Common myeloid progenitor, CD34-positive (primary cell): ENCODE data around the gene HELZ.

ENCODE experiments used
- CTCF ChIA-PET: fragments of 350-600 bp; sonication (Branson Sonifier 250); formaldehyde crosslinking; loops from one replicate; lab custom pipeline; 2021; ENCODE audit warnings: antibody characterized with exemption; lab: Charles Lee
- POLR2A ChIA-PET: fragments of 350-600 bp; sonication (Branson Sonifier 250); formaldehyde crosslinking; loops from one replicate; lab custom pipeline; 2021; ENCODE audit warnings: antibody characterized with exemption; lab: Charles Lee
- DNase-seq, 3 donors: peaks; one replicate each; pipeline versions ENCODE4 v3.0.0 to v3.0.0-alpha.2; 2013
- H3K27ac ChIP-seq, 2 experiments: 1 replicate in 1 of 2; 2 replicates in 1 of 2; pipeline ENCODE4 v1.7.0; 2013; ENCODE audit warnings: inconsistent platforms in 2 of 2, low read length in 2 of 2, mild to moderate bottlenecking in 2 of 2, low read depth in 1 of 2, moderate library complexity in 1 of 2; ENCODE audit not compliant: severe bottlenecking in 2 of 2, insufficient read depth in 1 of 2, poor library complexity in 1 of 2
- H3K27me3 ChIP-seq, 5 experiments: replicated peaks in 2 of 5; 1 replicate in 3 of 5; 2 replicates in 2 of 5; pipeline versions ENCODE4 v1.6.1 to v1.7.0; 2013; ENCODE audit warnings: low read length in 4 of 5, mild to moderate bottlenecking in 2 of 5, moderate library complexity in 2 of 5, inconsistent platforms in 1 of 5; ENCODE audit not compliant: insufficient read depth in 5 of 5, control insufficient read depth in 4 of 5
- H3K36me3 ChIP-seq, 4 experiments: 1 replicate in 2 of 4; 2 replicates in 2 of 4; pipeline versions ENCODE4 v1.6.1 to v1.7.0; 2013; ENCODE audit warnings: low read length in 3 of 4, control low read depth in 1 of 4, mild to moderate bottlenecking in 1 of 4; ENCODE audit not compliant: control insufficient read depth in 4 of 4, insufficient read depth in 4 of 4
- H3K4me1 ChIP-seq, 4 experiments: 1 replicate in 3 of 4; 2 replicates in 1 of 4; pipeline versions ENCODE4 v1.6.1 to v1.7.1; 2013; ENCODE audit warnings: low read length in 3 of 4, mild to moderate bottlenecking in 3 of 4, control low read depth in 1 of 4, inconsistent platforms in 1 of 4, moderate library complexity in 1 of 4; ENCODE audit not compliant: control insufficient read depth in 4 of 4, insufficient read depth in 4 of 4; ENCODE audit errors: control extremely low read depth in 1 of 4
- H3K4me3 ChIP-seq, 7 experiments: 1 replicate in 4 of 7; 2 replicates in 3 of 7; pipeline versions ENCODE4 v1.5.1 to v1.7.0; 2013; ENCODE audit warnings: mild to moderate bottlenecking in 7 of 7, low read length in 6 of 7, moderate library complexity in 6 of 7, inconsistent platforms in 2 of 7, low read depth in 2 of 7, control low read depth in 1 of 7; ENCODE audit not compliant: insufficient read depth in 4 of 7, control insufficient read depth in 1 of 7; ENCODE audit errors: extremely low read depth in 1 of 7
- H3K9me3 ChIP-seq, 5 experiments: 1 replicate in 4 of 5; 2 replicates in 1 of 5; pipeline versions ENCODE4 v1.6.1 to v1.7.1; 2013; ENCODE audit warnings: low read length in 4 of 5, mild to moderate bottlenecking in 2 of 5, inconsistent platforms in 1 of 5, low read depth in 1 of 5, moderate library complexity in 1 of 5; ENCODE audit not compliant: control insufficient read depth in 4 of 5, insufficient read depth in 2 of 5; ENCODE audit errors: control extremely low read depth in 1 of 5
- WGBS: methylation state at CpG from one replicate; pipeline ENCODE4 v1.1.5; 2013; ENCODE audit not compliant: insufficient coverage; 5-methylcytosine and 5-hydroxymethylcytosine counted together

Gene HELZ

DNA sequence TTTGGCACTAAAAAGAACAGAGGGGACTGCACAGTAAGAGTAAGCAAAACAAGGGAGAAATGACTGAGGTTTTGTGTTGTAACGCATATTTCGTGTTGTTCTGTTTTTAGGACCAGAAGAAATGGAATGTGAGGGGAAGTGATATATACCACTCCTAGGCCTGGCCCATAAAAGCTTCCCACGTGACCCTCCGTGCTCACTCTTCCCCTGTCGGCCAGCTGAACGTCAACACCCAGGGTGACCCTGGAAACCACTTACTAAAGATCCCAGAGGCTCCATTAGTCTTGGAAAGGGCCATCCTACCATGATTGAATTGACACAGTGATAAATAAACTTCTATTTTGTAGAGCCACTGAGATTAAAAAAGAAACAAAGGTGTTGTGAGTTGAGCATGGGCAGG, 79.8 kb downstream of the HELZ start:
- no peaks in the 10 kb centered on the region for H3K27me3 ChIP-seq
- no peak overlapping the region for H3K4me3 ChIP-seq
- peaks cover 11 to 55% (median 36%) of the 10 kb centered on the region in 4 experiments for H3K36me3 ChIP-seq
- DNase-seq = no peak
- CTCF ChIA-PET = interaction anchor here (1.3 kb wide), 1 partner anchor 9 kb away, joined by 4 read pairs; no protein-coding TSS in a partner anchor
- POLR2A ChIA-PET = no interaction called here
- 100% methylated on average over 3 of the region's 6 CpGs for WGBS
- no peaks in the 10 kb centered on the region for H3K9me3 ChIP-seq
- H3K27ac ChIP-seq = no peak overlapping the region
- no peaks in the 10 kb centered on the region for H3K4me1 ChIP-seq

DNA sequence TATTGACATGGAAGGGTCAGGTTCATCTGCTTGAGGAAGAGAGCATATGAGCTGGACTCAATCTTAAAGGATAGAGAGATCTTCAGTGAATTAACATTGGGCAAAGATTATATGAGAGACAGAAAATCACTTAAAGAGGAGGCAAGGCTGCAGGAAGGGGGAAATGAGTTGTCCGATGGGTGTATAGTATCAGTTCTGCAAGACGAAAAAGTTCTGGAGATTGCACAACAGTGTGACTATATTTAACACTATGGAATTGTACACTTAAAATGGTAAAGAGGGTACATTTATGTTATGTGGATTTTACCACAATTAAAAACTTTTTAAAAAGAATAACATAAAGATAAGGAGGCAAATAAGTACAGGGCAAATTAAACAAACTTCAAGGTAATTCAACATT, 80.7 kb downstream of the HELZ start:
- CTCF ChIA-PET = interaction anchor here (0.5 to 1.3 kb wide), 3 partner anchors 8 to 170 kb away, joined by 3 to 4 read pairs (median 3); no protein-coding TSS in a partner anchor
- H3K36me3 ChIP-seq = peaks cover 9 to 51% (median 33%) of the 10 kb centered on the region in 4 experiments
- DNase-seq = no peak

DNA sequence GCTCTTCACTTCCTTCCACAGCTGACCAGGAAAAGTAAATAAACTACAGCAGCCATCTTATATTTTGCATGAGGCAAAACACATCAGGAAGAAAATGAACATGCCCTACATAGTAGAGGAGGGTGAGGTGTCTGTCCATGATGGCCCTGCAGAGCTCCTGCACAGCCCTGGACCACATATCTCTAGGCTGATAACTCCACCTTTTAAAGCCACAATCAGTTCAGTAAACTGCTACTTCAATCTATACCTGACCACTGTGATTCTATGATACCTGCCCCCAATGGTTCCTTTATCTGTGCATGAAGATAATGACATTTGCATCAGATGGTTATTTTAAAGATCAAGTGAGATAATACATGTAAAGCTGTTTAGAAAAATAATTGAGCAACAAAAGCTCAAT, 82.2 kb downstream of the HELZ start:
- H3K27me3 ChIP-seq = no peaks in the 10 kb centered on the region
- ChIA-PET CTCF (no interaction called here), POLR2A (no interaction called here)
- peaks cover 9 to 56% (median 33%) of the 10 kb centered on the region in 4 experiments for H3K36me3 ChIP-seq
- H3K4me3 ChIP-seq = no peak overlapping the region
- peaks cover 0 to 5% (median 0%) of the 10 kb centered on the region in 4 experiments for H3K4me1 ChIP-seq
- no peak for DNase-seq
- H3K27ac ChIP-seq = no peak overlapping the region
- no peaks in the 10 kb centered on the region for H3K9me3 ChIP-seq

More for the DNA sequence above, 80.7 kb downstream of the HELZ start:
- Histone ChIP-seq H3K27ac (no peak overlapping the region), H3K4me3 (no peak overlapping the region), H3K27me3 (no peaks in the 10 kb centered on the region), H3K4me1 (no peaks in the 10 kb centered on the region), H3K9me3 (no peaks in the 10 kb centered on the region)
- WGBS = no CpG with 5 or more reads among the region's 2 CpGs
- POLR2A ChIA-PET = no interaction called here

DNA sequence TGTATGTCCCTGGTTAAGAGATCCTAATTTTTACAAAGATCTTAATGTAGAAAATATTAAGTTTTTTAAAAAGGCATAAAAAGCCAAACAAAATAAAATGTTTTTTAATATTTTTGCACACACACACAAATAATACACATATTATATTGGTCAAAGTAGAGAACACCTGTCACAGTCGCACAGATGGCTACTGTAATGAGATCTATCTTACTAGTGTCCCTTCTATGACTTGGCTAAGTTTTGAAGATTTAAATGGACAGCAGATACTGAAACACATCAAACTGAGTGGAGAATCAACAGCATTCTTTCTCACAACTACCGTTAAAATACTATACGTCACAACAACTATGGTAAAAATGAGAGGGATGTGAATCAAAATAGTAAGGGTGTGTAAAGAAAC, 83.4 kb downstream of the HELZ start:
- Histone ChIP-seq H3K4me1 (peaks cover 0 to 5% (median 0%) of the 10 kb centered on the region in 4 experiments), H3K9me3 (peaks cover 0 to 3% (median 0%) of the 10 kb centered on the region in 5 experiments), H3K27me3 (no peaks in the 10 kb centered on the region), H3K27ac (no peak overlapping the region), H3K36me3 (peaks cover 13 to 61% (median 35%) of the 10 kb centered on the region in 4 experiments), H3K4me3 (no peak overlapping the region)
- POLR2A ChIA-PET = no interaction called here
- no CpG with 5 or more reads among the region's 3 CpGs for WGBS
- no peak for DNase-seq
- CTCF ChIA-PET = interaction anchor here (2.0 kb wide), 1 partner anchor 8 kb away, joined by 6 read pairs; no protein-coding TSS in a partner anchor

DNA sequence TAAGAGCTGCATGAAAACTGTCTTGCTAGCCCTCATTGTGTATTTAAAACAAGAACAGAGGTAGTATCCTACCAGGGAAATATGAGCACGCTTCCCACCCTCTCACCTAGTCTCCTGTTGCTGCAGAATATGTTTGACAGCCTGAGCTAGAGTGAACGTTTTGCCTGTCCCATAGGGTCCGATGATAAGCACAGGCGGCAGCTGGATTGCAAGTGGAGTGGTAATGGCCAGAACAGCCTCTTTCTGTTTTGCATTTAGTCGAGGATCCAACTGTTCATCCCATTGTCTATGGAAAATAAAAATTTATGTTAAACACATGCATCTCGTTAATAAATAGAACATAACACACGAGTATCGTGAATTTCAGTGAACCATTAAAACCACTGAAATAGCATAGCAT, 84.2 kb downstream of the HELZ start:
- Histone ChIP-seq H3K27me3 (no peaks in the 10 kb centered on the region), H3K4me1 (peaks cover 0 to 5% (median 0%) of the 10 kb centered on the region in 4 experiments), H3K27ac (no peak overlapping the region), H3K4me3 (no peak overlapping the region), H3K9me3 (peaks cover 0 to 4% (median 0%) of the 10 kb centered on the region in 5 experiments), H3K36me3 (peaks cover 11 to 60% (median 32%) of the 10 kb centered on the region in 4 experiments)
- CTCF ChIA-PET = interaction anchor here (2.0 kb wide), 1 partner anchor 9 kb away, joined by 6 read pairs; no protein-coding TSS in a partner anchor
- POLR2A ChIA-PET = no interaction called here
- WGBS = 95% methylated on average over 4 of the region's 8 CpGs
- no peak for DNase-seq

DNA sequence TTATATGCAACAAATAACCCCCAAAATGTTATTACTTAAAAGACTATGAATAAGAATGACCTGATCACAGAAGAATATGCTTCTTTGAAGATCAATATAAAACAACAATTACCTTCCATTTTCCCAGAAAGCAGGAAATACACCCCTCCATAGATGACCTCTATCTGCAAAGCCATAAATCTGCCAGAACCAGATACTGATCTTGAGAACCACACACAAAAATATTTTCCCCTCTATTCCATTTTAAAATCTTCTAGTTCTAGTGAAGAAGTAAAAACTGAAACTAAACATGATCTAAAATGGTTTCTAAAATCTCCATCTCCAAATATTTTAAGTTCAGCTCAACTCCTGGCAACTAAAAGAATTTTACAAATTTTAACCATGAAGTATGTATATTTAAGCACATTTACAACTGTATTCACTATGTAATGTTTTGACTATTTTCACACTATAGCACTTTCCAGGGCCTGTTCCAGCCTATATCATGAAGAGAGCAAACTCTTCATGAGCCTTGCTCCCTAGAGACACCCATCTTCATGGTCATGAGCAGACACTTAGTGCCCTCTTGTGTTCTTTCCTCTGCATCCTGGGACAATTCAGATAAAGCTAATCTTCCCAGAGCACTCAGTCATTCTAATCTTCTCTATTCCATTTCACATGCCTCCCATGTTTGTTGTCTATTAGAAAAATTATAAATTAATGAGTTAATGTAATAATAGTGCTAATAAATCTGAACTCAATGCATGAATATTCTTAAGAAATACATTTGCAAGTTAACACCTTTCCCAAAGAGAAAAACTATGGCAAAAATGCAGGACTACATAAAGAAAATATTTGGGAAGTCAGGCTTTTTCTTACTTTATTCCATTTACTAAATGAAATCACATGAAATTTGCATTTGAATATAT, 87.0 kb downstream of the HELZ start:
- no peaks in the 10 kb centered on the region for H3K27me3 ChIP-seq
- H3K4me1 ChIP-seq = peaks cover 0 to 5% (median 0%) of the 10 kb centered on the region in 4 experiments
- peaks cover 0 to 4% (median 2%) of the 10 kb centered on the region in 5 experiments for H3K9me3 ChIP-seq
- no peak overlapping the region for H3K27ac ChIP-seq
- ChIA-PET CTCF (interaction anchor here (0.8 to 1.6 kb wide), 5 partner anchors 9 to 249 kb away, joined by 3 to 5 read pairs (median 3); no protein-coding TSS in a partner anchor), POLR2A (no interaction called here)
- peaks cover 13 to 46% (median 27%) of the 10 kb centered on the region in 4 experiments for H3K36me3 ChIP-seq
- peak; percentile 19 to 29 (median 22) for DNase-seq
- H3K4me3 ChIP-seq = no peak overlapping the region
